ENCODE data around the gene PARD3. TPM values are rescaled to one million over a fixed set of nuclear protein-coding genes. Genes with fewer than 3 reads are reported as not detected.
"Not testable (repeated sequence)": the region's sequence is repeated elsewhere in the genome, so short reads cannot be mapped to it uniquely, and the experiment has no call there.

Gene PARD3
- total RNA-seq, 1 donor from 2014 or later, result 20.6 TPM

DNA sequence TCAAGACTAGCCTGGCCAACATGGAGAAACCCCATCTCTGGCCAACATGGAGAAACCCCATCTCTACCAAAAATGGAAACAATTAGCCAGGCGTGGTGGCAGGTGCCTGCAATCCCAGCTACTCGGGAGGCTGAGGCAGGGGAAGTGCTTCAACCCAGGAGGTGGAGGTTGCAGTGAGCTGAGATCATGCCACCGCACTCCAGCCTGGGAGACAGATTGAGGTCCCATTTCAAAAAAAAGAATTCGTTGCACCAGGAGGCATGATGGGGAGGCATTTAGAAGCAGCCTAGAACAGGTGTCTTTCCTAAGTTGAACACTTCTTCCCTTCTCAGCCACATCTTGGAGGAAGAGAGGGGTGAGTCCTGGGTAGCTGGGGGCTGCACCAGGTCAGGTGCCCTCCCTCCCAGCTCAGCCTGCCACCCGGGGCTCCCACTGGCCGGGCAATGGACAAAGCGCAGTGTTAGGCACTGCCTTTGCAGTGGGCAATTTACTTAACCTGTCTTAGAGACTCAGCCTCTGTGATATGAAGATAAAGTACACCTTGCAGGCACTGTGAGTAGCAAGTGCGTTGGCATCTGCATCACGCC lies 726.8 kb downstream of the PARD3 start:
- DNase-seq, result no peak

DNA sequence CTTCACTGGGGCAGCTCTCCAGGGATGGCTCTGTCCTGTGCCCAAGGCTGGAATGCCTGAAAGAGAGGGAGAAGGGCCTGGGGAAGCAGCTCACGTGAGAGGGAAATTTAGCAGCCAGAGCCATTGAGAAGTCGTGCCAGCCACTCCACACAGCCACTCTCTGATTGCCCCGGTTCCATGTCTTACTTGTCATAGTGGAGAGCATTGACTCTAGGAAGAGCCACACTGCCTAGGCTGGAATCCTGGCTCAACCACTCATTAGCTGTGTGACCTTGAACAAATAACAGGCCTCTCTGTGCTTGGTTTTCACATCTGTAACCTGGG lies 728.0 kb downstream of the PARD3 start:
- no peak for DNase-seq

DNA sequence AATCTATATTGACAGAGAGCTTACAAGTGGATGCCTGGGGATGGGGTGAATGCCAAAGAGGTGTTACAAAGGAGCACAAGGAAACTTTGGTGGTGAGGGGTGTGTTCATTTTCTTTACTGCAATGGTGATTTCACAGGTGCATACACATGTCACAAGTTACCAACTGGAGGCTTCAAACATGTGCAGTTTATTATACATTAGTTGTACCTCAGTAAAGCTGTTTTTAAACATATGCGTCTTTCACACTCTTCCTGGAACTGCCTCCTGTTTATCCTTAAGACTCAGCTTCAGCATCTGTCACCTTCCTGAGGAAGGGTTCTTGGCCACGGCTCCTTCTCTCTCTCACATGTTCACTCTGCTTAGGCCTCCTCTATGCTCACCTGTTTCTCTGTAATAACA lies 731.5 kb downstream of the PARD3 start:
- no peak for DNase-seq

DNA sequence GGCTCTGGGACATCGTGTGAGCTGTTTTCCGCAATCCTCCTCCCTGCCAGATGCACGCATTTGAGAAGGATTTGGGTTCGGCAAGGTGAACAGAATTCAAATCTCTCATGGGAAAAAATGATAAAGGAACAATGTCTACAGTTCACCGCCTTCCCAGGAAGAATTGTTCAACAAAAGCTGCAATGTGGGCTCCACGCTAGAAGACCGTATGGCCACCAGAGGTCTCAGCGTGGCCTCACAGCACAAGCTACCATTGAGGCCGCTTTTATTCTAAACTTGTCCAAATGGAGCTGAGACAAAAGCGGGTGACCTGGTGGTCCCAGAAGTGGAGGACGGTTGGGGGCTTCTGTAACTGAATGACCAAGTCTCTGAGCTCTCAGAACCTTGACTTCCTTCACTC lies 733.1 kb downstream of the PARD3 start:
- no peak for DNase-seq

DNA sequence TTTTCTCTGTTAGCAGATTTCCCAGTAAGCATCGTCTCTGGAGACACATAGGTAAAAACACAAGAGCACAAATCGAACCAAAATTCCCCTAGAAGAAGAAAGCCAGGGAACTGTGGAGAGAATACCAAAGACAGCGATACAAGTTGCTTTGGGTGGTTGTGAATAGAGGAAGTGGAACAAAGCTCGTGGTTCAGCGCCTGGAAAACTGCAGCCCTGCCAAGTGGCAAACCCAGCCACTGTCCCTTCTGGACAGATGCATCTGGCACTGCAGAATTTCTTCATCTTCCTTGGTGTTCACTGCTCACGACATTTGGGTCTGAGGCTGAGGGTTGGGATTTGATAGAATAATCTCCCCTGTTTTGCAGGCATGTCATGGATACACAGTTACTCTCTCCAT lies 733.8 kb downstream of the PARD3 start:
- no peak for DNase-seq

DNA sequence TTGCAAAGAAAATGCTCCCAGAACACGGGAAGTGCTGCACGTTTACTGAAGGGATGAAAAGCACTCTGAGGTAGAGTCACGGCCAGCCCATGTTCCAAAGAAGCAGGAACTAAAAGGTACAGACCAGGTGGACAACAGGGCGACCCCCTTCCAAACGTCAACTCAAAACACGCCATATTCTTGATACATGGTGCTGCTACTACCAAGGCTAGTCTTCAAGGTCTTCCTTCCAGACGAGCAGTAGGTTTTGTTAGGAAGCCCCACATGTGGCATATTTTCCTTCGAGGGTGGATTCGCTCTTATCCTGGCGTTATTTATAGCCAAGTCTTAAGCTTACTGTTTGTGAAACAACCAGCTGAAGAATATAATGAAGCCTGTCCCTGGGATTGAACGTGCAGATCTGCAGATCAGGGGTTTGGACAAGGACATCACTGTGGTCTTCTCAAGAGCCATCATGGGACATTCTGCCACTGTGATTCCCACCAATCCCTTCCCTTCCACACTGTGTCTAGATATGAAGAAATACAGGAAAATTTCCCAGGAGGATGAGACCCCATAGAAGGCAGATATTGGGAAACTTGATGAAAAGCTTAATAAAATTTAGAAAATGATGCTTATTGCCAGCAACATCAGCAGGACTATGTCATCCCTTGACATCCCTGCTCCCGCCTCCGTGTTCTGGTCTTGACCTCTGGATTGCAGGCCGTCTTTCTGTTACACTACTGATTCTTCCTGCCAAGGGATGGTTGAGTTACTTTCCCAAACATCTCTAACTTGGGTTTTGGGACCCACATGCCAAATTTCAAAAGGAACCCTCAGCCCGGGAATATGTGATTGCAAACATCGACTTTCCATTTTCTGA lies 734.4 kb downstream of the PARD3 start:
- no peak for DNase-seq

DNA sequence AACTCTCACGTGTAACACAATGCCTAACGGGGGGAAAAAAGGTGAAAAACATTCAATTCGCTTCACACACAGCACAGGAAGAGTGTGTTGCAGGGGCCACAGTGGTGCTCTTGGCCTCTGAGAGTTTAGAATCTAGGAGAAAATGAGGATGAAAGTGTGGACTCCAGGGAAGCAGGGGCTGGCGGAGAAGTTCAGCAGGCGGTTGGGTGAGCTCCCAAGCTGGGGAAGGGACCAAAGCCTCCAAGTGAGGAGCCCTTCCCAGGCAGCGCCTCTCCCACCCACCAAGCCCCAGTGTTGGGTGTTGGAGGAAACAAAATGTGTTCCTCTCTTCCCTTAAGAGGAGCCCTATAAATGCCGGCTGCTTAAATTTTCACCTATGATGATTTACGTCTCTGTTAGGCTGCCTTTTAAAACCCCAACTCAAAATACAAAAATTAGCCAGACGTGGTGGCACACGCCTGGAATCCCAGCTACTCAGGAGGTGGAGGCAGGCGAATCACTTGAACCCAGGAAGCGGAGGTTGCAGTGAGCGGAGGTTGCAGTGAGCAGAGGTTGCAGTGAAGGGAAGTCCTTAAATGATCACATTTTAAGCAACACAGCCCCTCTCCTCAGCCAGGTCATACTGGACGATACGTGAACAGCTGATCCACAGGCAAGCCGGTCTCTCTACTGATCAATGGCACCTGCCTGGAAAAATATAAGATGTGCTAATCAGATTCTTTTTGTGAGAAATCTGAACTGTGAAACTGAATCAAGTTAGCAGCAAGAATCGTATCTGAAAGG lies 735.2 kb downstream of the PARD3 start:
- DNase-seq, result no peak

DNA sequence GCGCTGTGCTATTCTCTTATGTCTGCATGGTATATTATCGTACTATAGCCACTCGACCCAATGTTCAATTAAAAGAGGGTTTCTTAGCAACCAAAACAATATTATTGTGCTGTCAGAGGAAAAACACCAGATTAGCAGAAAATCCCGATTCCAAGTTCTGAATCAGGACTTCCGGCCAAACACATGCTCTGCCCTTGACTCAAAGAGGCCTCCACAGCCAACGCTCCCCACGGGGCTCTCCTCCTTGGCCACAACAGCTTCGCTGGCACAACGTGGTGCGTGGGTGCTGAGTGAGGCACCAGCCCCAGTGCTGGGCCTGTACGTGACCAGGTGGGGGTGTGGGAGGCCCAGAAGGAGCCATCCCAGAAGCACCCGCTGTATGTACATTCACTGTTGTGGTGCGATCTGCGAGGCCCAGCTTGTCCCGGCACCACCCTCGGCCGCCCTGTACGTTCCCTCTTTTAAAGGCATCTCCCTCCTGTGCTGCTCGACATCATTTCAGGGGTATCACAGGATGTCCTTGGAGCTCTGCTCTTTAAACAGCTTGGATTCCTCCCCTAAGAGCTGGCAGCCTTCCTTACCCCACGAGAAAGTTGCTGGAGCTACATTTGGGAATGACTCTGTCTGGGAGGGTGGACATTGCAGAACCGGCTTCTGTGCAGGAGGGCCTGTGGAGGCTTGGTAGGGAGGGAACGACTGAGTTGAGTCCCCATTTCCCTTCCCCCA lies 736.2 kb downstream of the PARD3 start:
- no peak for DNase-seq

DNA sequence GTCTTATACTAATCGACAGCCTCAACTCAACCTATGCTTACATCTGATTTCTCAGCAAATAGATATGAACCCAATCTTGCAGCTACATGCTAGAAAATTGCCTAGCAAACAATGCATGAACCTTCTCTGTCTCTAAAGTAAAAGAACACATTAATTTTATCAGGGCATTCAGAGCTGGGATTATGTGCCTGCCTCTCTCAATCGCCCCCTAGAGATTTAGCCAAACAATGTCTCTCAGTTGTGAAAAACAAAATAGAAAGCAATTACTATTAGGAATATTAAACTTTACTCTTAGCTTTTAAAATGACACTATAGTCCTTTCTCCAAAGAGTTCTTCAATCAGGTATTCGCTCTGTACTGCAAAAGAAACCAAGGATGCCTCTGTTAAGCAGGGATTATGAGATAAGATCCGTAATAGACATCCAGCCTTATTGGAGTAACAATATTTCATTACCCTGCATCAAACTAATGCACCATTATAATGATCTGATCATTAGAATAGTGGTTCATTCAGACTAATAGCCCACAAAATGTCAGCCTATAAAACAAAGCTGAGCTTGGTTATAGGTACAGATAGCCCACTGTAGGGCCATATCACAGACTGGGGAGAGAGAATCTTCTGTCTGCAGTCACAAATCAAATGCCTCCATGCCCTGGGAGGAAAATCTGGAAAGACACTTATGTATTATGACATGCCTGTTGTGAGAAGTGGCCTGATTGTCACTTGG lies 736.9 kb downstream of the PARD3 start:
- no peak for DNase-seq

DNA sequence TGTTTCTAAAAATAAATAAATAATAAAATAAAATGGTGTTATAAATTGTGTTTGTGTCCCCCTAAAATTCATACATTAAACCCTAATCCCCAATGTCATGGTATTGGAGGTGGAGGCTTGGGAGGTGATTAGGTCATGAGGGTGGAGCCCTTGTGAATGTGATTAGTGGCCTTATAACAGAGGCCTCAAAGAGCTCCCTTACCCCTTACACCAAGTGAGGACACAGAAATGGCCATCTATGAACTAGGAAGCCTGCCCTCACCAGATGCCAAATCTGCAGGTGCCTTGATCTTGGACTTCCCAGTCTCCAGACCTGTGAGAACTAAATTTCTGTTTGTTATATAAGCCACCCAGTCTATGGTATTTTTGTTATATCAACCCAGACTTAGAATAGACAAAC lies 738.7 kb downstream of the PARD3 start:
- DNase-seq, result no peak

DNA sequence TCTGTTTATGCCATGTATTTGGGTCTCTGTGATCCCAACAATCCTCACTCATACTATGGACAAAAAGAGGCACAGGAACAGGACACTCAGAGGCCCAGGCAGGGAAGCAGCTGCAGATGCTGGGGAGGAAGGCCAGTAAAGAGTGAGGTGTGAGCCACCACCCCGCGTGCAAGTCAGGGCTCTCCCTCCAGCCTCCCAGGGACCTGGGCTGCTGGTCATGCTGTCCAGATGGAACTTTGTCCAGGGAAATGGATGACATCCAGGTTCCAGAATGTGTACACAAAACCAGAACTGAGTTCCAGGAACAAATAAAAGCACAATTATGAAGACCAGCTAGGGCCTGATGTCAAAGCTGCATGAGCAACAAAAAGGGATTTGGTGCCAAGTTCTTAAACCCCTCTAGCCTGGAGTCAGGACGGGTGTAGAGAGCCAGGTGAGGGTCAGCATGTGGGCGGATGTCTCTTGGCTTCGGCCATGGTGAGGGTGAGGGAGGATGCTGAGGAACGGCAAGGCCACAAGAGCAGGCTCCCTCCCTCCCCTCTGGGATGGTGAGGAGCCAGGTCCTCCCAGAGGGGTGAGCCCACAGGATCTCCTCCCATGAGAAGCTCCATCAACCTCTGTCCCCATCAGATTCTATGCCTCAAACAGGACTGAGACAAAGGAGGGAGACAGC lies 739.7 kb downstream of the PARD3 start:
- DNase-seq, result no peak

DNA sequence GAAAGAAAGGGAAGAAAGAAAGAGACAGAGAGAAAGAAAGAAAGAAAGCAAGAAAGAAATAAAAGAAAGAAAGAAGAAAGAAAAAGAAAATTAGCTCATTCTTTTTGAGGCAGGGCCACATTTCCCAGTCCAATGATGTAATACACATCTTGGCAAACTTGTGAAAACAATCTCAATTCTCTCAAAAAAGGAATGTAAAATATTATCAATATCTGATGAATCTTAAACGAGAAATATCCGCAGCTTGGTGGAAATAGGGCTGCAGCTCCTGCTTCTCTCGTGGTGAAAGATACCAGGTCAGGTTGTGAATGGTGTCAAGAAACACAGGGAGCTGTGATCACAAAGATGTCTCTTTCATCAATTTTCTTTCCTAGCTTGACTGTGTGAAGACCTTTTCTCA lies 741.0 kb downstream of the PARD3 start:
- DNase-seq, result no peak

DNA sequence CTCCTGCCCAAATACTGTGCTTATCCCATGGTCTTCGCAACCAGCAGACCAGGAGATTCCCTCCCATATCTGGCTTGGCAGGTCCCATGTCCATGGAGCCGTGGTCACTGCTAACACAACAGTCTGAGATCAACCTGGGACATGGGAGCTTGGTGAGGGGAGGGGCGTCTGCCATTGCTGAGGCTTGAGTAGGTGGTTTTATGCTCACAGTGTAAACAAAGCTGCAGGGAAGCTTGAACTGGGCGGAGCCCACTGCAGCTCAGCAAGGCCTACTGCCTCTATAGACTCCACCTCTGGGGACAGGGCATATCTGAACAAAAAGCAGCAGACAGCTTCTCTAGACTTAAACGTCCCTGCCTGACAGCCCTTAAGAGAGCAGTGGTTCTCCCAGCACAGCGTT lies 747.4 kb downstream of the PARD3 start:
- DNase-seq, result not testable (repeated sequence)

DNA sequence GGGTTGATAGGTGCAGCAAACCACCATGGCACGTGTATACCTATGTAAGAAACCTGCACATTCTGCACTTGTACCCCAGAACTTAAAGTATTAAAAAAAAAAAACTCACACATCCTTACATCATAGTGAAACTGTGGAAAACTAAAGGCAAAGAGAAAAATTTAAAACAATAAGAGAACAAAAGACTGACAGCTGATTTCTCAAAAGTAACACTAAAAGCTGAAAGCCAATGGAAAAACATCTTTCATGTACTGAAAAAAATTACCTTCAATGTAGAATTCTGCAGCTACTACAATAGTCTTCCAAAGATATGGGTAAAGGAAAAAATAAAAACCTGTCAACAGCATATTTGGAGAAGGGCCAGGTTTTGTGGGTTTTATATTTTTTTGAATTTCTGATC lies 751.5 kb downstream of the PARD3 start:
- no peak for DNase-seq

DNA sequence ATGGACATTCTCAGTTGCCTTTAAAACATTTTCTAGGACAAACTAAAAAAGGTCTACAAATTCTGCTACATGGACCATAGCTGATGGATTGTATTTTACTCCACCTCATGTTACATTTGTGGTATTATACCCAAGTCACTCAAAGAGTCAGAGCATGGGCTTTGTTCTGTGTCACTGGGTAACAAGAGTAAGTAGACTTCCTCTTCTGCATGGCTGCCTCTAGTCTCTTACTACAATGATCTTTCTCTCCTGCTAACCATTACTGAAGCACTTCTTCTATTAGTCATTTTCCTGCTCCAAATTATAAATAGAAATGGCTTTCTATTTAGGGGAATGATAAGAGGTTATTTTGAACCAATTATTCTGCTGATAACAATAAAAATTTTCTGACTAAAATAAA lies 753.3 kb downstream of the PARD3 start:
- no peak for DNase-seq

Small RNA genes lying within 50 kb of the gene (small RNA-seq; reads per million reads assigned to genes)
- not detected for gene ELOBP4
- not detected for gene RF00019
- not detected for gene RPL37P18

Measured in occipital lobe (tissue), 3 donors.